Calu3 (cell line): ENCODE results near the gene RGS3. TPM values are rescaled to one million over a fixed set of nuclear protein-coding genes. Genes with fewer than 3 reads are reported as not detected.
A peak's percentile ranks its signal among the peaks of the same experiment; 100 is the strongest.

Experiments
- BruUV-seq: library from RNA; stranded (reverse); fragments of 400-500 nt; replicated peaks from 2 replicates; lab custom pipeline; 2021; lab: Mats Ljungman, UMichigan
- CTCF ChIA-PET: fragments of 300-600 bp; sonication (Branson Sonifier 250); formaldehyde crosslinking; loops from one replicate; lab custom pipeline; 2022; ENCODE audit warnings: antibody characterized with exemption; lab: Charles Lee
- DNase-seq: peaks from one replicate; pipeline ENCODE4 v3.0.0; 2022
- H3K27ac Mint-ChIP-seq: one replicate; pipeline ENCODE4 v1.8.0; 2022; ENCODE audit warnings: mixed read lengths; ENCODE audit not compliant: unreplicated experiment
- H3K27me3 Mint-ChIP-seq: one replicate; pipeline ENCODE4 v1.8.0; 2022; ENCODE audit warnings: mixed read lengths; ENCODE audit not compliant: unreplicated experiment
- H3K36me3 Mint-ChIP-seq: one replicate; pipeline ENCODE4 v1.8.0; 2022; ENCODE audit warnings: mild to moderate bottlenecking, moderate library complexity, mixed read lengths; ENCODE audit not compliant: insufficient read depth, unreplicated experiment
- H3K4me1 Mint-ChIP-seq: one replicate; pipeline ENCODE4 v1.8.0; 2022; ENCODE audit warnings: mild to moderate bottlenecking, low read depth, mixed read lengths; ENCODE audit not compliant: unreplicated experiment
- H3K4me3 Mint-ChIP-seq: one replicate; pipeline ENCODE4 v1.8.0; 2022; ENCODE audit warnings: mild to moderate bottlenecking, low read depth, moderate library complexity, mixed read lengths; ENCODE audit not compliant: unreplicated experiment
- H3K9me3 Mint-ChIP-seq: one replicate; pipeline ENCODE4 v1.8.0; 2022; ENCODE audit warnings: low read depth, mixed read lengths; ENCODE audit not compliant: unreplicated experiment
- CTCF ChIP-seq: fragments of 200-600 bp; IDR thresholded peaks from one replicate; pipeline ENCODE4 v1.8.0; 2022; ENCODE audit warnings: antibody characterized with exemption; ENCODE audit not compliant: unreplicated experiment
- intact Hi-C: fragments of 100-400 bp; cut with micrococcal nuclease; formaldehyde crosslinking; loops from one replicate; pipeline ENCODE4 v1.10.0; 2022; ENCODE audit not compliant: unreplicated experiment
- total RNA-seq: library from RNA; stranded (reverse); gene quantifications from 2 replicates; pipeline ENCODE4 v1.2.3, GENCODE V29; 2022

Gene RGS3
- total RNA-seq, 1 experiment from 2014 or later = 61.8 TPM

- no TSS peak for BruUV-seq
- H3K9me3 Mint-ChIP-seq = no peaks in the 10 kb centered on the region
- no peak overlapping the region for H3K27ac Mint-ChIP-seq
- DNase-seq = no peak
- CTCF ChIA-PET = no interaction called here
- peaks cover 17% of the 10 kb centered on the region for H3K36me3 Mint-ChIP-seq
- H3K4me3 Mint-ChIP-seq = no peak overlapping the region
- intact Hi-C loops = no loop called here
- no peaks in the 10 kb centered on the region for H3K27me3 Mint-ChIP-seq
- no peak for TF ChIP-seq CTCF
- H3K4me1 Mint-ChIP-seq = peaks cover 49% of the 10 kb centered on the region
These were observed 153.3 kb downstream of the RGS3 start for GRCh38 chr9:113616621-113617496.

- Mint-ChIP-seq H3K27me3 (no peaks in the 10 kb centered on the region), H3K9me3 (no peaks in the 10 kb centered on the region), H3K4me3 (no peak overlapping the region), H3K4me1 (peaks cover 56% of the 10 kb centered on the region), H3K36me3 (peaks cover 24% of the 10 kb centered on the region), H3K27ac (no peak overlapping the region)
- intact Hi-C loops = no loop called here
- CTCF ChIA-PET = no interaction called here
- no TSS peak for BruUV-seq
- no peak for DNase-seq
- no peak for TF ChIP-seq CTCF
These were observed 154.0 kb downstream of the RGS3 start for GRCh38 chr9:113617550-113617949.

- no peak for DNase-seq
- Mint-ChIP-seq H3K4me1 (peaks cover 65% of the 10 kb centered on the region), H3K4me3 (no peak overlapping the region), H3K9me3 (no peaks in the 10 kb centered on the region), H3K27me3 (no peaks in the 10 kb centered on the region), H3K36me3 (peaks cover 35% of the 10 kb centered on the region), H3K27ac (peak overlapping the region; percentile 99)
- no TSS peak for BruUV-seq
- CTCF ChIA-PET = no interaction called here
- intact Hi-C loops = no loop called here
- no peak for TF ChIP-seq CTCF
These were observed 155.4 kb downstream of the RGS3 start for GRCh38 chr9:113618836-113619490.

- CTCF ChIA-PET = interaction anchor here (1.6 kb wide), 1 partner anchor 28 kb away, joined by 5 read pairs; no protein-coding TSS in a partner anchor
- Mint-ChIP-seq H3K27me3 (no peaks in the 10 kb centered on the region), H3K4me1 (peaks cover 57% of the 10 kb centered on the region), H3K36me3 (peaks cover 35% of the 10 kb centered on the region), H3K9me3 (no peaks in the 10 kb centered on the region), H3K27ac (peak overlapping the region; percentile 99), H3K4me3 (peak overlapping the region; percentile 24)
- peak; percentile 14 for DNase-seq
- intact Hi-C loops = no loop called here
- TSS peak; percentile 93 for BruUV-seq
- no peak for TF ChIP-seq CTCF
These were observed 156.2 kb downstream of the RGS3 start for GRCh38 chr9:113619491-113620376.
